Measurements from ENCODE around the gene OXLD1.
"Not testable (repeated sequence)": the region's sequence is repeated elsewhere in the genome, so short reads cannot be mapped to it uniquely, and the experiment has no call there.

The OXLD1 gene

DNA sequence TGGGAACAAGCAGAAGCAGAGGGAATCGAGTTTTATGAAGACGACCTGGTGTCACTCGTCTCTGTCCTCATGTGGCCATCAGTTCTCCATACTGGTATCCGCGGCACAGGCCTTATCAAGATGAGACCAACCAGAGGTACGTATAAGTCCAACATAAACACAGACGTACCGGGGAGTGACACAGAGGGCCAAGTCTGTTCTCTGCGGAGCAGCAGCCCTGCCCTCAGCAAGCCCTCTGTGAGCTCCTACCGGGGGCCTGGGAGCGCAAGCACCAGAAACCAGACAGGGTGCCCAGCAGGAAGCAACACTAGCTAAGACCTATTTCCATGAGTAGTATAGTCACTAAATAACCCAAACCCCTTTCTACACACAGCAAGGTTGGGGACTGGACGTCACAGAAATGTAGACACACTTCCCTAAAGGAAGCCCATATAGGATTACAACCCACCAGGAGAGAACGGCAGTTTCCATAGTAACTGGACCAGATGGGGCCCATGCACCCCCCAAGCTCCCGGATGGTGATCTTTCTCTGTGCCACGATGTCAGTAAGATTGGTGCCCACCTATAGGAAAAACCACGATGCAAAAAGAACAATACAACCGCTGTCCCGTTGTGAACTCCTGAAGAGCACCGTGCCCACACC lies 16.3 kb upstream of the OXLD1 start:
- TF ChIP-seq, protein P1, sequence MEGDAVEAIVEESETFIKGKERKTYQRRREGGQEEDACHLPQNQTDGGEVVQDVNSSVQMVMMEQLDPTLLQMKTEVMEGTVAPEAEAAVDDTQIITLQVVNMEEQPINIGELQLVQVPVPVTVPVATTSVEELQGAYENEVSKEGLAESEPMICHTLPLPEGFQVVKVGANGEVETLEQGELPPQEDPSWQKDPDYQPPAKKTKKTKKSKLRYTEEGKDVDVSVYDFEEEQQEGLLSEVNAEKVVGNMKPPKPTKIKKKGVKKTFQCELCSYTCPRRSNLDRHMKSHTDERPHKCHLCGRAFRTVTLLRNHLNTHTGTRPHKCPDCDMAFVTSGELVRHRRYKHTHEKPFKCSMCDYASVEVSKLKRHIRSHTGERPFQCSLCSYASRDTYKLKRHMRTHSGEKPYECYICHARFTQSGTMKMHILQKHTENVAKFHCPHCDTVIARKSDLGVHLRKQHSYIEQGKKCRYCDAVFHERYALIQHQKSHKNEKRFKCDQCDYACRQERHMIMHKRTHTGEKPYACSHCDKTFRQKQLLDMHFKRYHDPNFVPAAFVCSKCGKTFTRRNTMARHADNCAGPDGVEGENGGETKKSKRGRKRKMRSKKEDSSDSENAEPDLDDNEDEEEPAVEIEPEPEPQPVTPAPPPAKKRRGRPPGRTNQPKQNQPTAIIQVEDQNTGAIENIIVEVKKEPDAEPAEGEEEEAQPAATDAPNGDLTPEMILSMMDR (IDR thresholded peaks at IDR 0.05; ENCODE audit: low read depth, low read length, missing control alignments): no peak
- no peak for DNase-seq (ENCODE audit: extremely low read depth, low read depth)
- peak overlapping the region; percentile 96 for H3K4me3 ChIP-seq (replicated peaks; ENCODE audit: low read depth, low read length)

DNA sequence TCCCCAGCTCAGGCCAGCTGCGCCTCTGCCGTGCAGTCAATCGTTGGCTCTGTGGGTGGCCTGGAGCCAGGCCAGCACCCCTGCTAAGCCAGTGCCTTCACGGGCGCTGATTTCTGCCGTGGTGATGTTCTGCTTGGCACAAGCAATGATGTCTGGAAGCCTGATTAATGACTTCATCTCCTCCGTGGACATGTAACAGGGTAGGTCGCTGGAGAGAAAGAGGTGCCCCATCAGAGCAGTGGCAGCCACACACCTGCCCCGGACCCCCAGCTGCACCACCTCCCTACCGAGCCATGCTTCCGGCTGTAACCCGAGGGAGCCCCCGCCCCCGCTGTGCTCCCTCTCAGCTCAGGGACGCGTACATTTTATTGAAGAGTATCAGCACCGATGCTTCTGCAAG lies 15.3 kb upstream of the OXLD1 start:
- no peak for DNase-seq (ENCODE audit: extremely low read depth, low read depth)
- no peak overlapping the region for H3K4me3 ChIP-seq (replicated peaks; ENCODE audit: low read depth, low read length)
- TF ChIP-seq, protein P1 (IDR thresholded peaks at IDR 0.05; ENCODE audit: low read depth, low read length, missing control alignments): no peak

DNA sequence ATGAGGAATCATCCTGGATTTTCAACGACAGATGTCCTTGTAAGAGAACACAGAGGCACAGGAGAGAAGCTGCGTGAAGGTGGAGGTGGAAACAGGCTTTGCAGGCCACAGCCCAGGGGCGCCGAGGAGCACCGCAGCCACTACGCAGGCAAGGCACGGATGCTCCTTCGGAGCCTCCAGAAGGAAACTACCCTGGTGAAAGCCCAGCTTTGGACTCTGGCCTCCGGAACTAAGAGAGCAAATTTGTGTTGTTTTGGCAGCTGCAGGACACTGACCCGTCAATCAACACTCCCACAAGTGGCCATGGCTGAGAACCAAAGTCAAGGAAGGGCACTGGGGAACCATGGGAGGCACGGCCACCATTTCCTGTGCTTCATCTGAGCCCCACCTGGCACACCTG lies 13.7 kb upstream of the OXLD1 start:
- no peak for DNase-seq (ENCODE audit: extremely low read depth, low read depth)
- TF ChIP-seq, protein P1 (IDR thresholded peaks at IDR 0.05; ENCODE audit: low read depth, low read length, missing control alignments): no peak

DNA sequence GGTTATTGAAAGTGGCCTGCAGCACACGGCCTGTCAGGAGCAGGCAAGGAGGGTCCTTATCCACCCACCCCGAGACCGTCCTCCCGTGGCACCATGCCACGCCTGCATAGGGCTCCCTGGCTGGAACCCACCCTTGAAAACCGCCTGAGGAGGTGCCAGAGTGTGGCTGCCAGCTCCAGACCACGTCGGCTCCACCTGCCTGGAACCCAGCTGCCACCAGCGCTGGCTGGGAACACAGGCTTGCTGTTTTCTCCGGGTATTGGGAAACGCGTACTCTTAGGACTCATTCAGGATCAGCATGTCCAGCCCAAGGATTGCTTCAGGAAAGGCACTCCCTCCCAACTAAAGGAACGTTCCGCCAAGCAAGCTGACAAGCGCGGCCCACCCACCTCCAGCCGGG lies 10.5 kb upstream of the OXLD1 start:
- no peak for DNase-seq (ENCODE audit: extremely low read depth, low read depth)
- TF ChIP-seq, protein P1 (IDR thresholded peaks at IDR 0.05; ENCODE audit: low read depth, low read length, missing control alignments): no peak
- no peak overlapping the region for H3K4me3 ChIP-seq (replicated peaks; ENCODE audit: low read depth, low read length)

More for the DNA sequence above, 13.7 kb upstream of the OXLD1 start:
- no peak overlapping the region for H3K4me3 ChIP-seq (replicated peaks; ENCODE audit: low read depth, low read length)

DNA sequence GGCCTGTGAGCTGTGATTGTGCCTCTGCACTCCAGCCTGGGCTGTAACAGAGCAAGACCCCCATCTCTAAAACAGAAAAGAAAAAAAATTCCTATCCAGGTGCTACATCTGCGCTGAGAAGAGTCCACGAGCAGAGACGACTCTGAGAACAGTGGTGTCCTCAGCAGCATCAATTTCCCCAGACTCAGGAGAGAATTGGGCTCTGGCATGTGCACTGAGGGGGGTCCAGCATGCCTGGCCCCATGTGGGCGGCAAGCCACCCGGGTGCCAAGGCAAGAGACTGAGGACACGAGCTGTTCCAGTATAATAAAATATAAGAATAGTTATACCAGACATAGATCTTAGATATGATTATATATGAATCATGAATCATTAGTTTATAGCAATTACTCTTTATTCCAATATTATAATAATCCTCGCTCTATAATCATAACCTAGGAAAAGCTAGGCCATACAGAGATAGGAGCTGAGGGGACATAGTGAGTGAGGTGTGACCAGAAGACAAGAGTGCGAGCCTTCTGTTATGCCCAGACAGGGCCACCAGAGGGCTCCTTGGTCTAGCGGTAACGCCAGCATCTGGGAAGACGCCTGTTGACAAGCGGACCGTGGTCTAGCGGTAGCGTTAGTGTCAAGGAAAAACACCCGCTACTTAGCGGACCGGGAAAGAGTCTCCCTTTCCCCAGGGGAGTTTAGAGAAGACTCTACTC lies 9.3 kb upstream of the OXLD1 start:
- not testable (repeated sequence) for H3K4me3 ChIP-seq (replicated peaks; ENCODE audit: low read depth, low read length); DNase-seq (ENCODE audit: extremely low read depth, low read depth)
- TF ChIP-seq, protein P1 (IDR thresholded peaks at IDR 0.05; ENCODE audit: low read depth, low read length, missing control alignments): peak; percentile 31

DNA sequence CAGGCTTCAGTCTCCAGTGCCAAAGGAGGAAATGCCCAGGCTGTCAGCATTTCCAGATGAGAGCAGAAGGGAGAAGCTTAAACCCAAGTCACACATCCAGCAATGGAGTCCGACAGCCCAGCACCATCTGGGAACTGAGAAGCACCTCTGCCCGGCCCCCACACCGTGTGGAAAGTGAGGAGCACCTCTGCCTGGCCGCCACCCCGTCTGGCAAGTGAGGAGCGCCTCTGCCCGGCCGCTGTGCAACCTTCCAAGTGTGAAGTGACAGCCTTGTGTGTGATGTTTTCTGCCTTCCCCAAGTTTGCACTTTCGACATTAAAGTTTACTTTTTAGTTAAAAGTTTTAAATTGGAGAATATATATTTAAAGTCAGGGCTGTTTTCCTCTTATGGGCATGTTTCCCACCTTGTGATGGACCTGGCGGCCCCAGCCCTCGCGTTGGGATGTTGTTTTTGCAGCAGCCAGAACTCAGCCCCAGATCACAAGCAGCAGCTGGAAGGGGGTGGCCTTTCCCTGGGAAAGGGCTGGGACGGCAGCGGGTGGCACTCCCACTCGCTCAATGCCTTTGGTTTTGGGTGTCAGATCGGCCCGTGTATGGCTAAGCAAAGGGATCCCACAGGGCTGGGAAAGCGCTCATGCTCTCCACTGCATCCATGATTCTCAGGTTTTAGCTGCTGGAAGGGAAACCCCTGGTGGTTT lies 7.3 kb upstream of the OXLD1 start:
- TF ChIP-seq, protein P1 (IDR thresholded peaks at IDR 0.05; ENCODE audit: low read depth, low read length, missing control alignments): no peak
- DNase-seq (ENCODE audit: extremely low read depth, low read depth): no peak
- H3K4me3 ChIP-seq (replicated peaks; ENCODE audit: low read depth, low read length): no peak overlapping the region
